G401 (cell line): ENCODE results near the gene IQGAP3. TPM values are rescaled to one million over a fixed set of nuclear protein-coding genes. Genes with fewer than 3 reads are reported as not detected.
"Not testable (repeated sequence)": the region's sequence is repeated elsewhere in the genome, so short reads cannot be mapped to it uniquely, and the experiment has no call there.

Experiments
- DNase-seq: peaks from one replicate; pipeline ENCODE4 v3.0.0-alpha.2; 2015; ENCODE audit warnings: low spot score
- in situ Hi-C: cut with HindIII; loops from 2 replicates; pipeline ENCODE4 v1.10.0; 2016; ENCODE audit warnings: low sequenced_read_pairs, mixed read lengths
- total RNA-seq: library from RNA; depleted of rRNA; stranded (reverse); fragments of >200 nt; shearing (Covaris generic); gene quantifications from 2 replicates; pipeline ENCODE4 v1.2.3, GENCODE V29; 2014

IQGAP3 gene
- total RNA-seq, 1 experiment from 2014 or later = 16.9 TPM

DNA sequence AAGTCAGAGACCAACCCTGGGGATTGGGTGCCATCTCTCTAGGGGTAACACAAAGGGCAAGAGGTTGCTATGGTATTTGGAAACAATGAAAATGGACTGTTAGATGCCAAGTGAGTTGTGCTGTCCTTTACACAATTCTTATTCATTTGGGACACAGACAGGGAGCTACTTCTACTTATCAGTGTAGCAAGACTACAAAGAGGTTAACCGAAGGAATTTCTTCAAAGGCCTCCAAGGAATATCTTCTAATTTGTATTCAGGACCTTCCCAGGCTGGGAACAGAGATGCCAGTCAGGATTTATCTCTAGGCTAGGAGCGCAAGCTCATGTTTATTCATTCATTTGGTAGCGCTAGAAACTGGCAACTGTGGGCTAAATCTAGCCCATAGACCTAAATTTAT is 21.8 kb upstream of the IQGAP3 start:
- DNase-seq = no peak

DNA sequence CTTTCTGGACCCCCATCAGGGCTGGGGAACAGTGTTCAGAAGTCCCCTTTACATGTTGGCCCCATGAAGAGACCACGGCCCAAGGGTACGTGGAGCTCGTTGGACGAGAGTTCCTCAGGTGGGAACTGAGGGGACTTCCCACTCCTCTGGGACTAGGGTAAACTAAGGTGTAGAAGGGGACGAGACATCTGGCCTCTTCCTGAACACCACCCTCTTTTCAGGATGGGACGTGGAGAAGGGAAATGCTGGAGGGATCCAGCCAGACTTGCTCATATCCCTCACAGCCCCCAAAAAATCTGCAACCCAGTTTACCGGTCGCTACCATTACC is 21.3 kb upstream of the IQGAP3 start:
- DNase-seq = no peak
- in situ Hi-C loops = no loop called here

More for the DNA sequence above, 21.8 kb upstream of the IQGAP3 start:
- in situ Hi-C loops = no loop called here

DNA sequence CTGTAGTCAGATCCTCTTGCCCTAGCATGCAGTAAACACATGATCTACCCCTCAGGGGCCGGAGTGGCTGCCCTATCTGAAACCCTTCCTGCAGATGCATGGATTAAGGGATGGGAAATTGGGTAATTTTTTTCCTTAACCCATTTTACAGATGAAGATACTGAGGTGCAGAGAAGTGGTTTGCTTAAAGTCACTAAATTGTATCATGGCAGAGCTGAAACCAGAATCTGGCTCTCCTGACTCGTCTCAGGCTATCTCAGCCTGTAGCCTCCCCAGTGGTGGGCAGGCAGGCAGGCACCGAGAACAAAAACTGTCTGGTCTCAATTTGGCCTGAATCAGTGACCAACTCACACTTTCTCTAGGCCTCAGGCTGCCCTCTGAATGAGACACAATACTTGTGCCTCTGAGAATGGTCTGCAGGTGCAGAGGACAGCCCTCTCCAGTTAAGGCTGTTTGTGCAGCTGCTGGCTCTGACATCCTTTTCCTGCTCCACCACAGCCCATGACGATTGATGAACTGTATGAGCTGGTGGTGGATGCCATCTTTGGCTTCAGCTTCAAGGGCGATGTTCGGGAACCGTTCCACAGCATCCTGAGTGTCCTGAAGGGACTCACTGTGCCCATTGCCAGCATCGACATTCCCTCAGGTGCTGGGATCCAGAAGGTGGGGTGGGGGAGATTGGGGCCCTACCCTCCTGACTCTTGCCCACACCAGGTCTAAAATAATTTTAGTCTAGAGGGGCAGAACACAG is 20.7 kb upstream of the IQGAP3 start:
- DNase-seq = no peak
- in situ Hi-C loops = no loop called here

DNA sequence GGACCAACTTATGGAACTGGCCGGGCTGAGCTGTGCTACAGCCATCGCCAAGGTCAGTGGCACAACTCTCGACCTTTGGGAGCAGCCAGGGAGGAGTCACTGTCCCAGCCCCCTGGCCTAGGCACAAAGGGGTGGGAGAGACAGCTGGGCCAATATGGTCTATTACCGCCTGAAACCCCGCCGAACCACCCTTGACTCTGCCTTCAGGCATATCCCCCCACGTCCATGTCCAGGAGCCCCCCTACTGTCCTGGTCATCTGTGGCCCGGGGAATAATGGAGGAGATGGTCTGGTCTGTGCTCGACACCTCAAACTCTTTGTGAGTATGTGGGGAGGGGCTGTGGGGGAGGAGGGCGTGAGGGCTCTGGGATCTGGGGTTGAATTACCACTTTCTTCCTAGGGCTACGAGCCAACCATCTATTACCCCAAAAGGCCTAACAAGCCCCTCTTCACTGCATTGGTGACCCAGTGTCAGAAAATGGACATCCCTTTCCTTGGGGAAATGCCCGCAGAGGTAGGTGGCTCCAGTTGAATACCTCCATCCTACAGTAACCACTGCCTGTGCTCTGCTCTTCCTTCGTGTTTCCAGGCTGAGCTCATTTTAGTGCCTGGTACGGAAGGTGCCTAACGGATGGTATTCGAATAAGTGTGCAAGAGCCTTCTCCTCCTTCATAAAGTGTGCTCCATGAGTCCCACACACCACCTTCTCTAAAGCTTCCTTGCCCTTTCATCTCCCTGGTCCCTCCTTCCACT is 20.0 kb upstream of the IQGAP3 start:
- in situ Hi-C loops = no loop called here
- peak; percentile 7 for DNase-seq

DNA sequence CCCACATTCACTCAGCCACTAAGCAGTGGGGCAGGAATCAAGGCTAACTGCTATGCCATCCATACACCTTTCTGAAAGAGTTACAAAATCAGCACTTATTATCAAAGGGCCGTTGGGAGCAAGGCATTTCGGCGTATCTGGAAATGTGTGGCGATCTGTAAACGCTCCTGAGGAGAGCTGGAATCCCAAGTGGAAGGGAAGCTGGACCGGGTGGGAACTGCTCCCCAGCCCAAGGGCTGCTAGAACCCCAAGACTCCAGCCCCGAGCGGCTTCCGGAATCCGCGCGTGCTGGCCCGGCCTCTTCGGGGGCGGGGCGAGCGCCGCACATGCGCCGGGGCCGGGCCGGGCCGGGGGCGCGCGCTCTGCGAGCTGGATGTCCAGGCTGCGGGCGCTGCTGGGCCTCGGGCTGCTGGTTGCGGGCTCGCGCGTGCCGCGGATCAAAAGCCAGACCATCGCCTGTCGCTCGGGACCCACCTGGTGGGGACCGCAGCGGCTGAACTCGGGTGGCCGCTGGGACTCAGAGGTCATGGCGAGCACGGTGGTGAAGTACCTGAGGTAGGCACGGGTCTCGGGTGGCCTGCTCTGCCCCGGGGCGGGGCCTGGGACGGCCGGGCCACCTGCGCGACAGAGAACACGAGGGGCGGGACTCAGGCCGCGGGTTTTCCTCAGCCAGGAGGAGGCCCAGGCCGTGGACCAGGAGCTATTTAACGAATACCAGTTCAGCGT is 19.2 kb upstream of the IQGAP3 start, which contains the start of gene NAXE:
Gene NAXE (plus strand): TSS at position 345 of the 726 bp plus-strand sequence. CDS start 29 bp downstream, at position 374.
- peak; percentile 80 for DNase-seq
- in situ Hi-C loops = no loop called here

DNA sequence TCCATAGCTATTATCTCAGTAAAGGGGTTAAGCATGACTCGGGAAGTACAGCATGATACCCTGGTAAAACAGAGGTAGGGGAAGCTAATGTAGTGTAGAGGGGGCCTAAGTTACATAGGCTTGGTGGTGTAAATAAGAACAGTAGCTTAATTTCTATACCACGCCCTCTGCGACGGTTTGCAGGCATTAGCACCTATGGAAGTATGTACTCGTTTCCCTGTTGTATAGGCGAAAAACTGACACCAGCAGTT is 18.7 kb upstream of the IQGAP3 start:
- in situ Hi-C loops = no loop called here
- no peak for DNase-seq

DNA sequence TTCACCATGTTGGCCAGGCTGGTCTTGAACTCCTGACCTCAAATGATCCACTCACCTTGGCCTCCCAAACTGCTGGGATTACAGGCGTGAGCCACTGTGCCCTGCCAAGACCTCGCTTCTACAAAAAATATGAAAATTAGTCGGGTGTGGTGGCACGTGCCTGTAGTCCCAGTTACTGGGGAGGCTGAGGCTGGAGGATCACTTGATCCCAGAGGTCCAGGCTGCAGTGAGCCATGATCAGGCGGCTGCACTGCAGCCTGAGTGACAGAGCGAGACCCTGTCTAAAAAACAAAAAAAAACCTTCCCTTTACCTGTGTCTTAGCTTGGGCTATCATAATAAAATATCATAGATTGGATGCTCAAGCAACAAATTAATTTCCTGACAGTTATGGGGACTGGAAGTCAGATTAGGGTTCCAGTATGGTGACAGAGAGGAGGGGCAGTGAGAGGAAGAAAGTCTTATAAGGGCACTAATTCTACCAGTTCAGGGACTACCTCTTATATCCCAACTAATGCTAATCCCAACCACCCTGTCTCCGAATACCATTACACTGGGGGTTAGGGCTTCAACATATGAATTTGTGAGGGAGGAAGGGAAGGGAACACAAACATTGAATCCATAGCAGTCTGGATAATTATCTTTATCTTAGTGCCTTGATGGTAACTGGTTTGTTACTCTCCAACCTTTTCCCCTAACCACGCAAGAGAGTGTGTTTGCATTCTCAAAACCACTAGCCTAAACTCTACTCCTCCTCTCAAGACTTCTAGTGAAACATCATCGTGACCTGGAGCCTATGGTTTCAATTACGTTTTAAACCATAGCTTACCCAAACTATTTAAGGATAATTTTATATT is 18.2 kb upstream of the IQGAP3 start:
- no peak for DNase-seq
- in situ Hi-C loops = no loop called here

DNA sequence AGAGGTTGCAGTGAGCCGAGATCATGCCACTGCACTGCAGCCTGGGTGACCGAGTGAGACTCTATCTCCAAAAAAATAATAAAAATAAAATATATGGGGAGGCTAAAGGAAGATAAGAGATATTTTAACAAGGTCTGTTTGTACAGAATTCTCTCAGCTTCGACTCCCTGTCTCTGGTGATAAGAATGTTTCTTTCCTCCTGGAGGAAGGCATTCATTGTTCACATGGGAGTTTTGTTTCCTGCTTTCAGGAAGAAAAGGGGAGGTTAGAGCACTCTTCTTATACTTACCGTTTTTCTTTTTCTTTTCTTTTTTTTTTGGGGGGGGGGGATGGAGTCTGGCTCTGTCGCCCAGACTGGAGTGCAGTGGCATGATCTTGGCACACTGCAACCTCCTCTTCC is 17.2 kb upstream of the IQGAP3 start:
- in situ Hi-C loops = no loop called here
- no peak for DNase-seq

DNA sequence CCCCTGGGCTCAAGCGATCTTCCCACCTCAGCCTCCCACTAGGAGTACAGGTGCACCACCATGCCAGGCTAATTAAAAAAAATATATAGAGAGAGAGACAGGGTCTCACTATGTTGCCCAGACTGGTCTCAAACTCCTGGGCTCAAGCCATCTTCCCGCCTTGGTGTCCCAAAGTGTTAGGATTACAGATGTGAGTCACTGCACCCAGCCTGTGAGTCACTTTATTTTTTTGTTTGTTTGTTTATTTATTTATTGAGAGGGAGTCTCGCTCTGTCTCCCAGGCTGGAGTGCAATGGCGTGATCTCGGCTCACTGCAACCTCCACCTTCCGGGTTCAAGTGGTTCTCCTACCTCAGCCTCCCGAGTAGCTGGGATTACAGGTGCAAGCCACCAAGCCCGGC is 15.6 kb upstream of the IQGAP3 start:
- DNase-seq, in situ Hi-C loops: not testable (repeated sequence)

DNA sequence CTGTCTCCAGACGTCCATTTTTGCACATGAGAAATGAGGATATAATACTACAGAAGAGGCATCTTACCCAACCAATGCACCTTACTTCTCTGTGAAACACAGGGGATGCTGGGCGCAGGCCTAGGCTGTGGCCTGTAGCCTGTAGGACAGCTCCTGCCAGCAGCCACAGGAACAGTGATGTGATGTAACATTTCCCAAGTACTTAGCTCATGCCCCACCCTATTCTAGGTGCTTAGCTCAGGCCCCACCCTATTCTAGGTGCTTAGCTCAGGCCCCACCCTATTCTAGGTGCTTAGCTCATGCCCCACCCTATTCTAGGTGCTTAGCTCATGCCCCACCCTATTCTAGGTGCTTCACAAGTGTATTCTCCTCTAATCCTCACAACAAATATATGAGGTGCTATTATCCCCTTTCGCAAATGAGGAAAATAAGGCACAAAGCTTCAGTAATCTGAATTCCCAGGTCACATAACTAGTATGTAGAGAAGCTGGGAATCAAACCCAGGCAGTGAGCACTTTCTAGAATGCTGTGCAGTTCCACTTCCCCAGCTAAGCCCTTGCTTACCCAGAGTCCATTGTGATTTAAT is 14.6 kb upstream of the IQGAP3 start:
- in situ Hi-C loops = no loop called here
- DNase-seq = no peak

DNA sequence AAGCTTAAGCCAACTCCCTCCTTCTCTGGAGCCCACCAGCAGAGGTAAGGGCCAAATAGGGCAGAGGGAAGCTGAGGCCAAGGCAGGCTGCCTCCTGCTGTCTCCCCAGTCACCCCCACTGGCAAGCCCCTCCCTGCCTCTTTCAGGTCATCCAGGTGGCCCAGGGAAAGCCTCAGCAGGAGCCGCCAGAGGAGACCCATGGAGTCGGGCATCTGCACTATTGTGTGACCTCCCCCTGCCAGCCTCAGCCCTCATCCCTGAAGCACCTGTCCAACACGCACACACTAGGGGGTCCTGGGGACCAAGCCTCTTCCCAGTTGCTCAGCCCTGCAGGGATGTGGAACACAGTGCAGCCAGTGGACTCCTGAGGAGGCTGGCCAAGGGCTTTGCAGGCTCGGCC is 14.0 kb upstream of the IQGAP3 start:
- no peak for DNase-seq
- in situ Hi-C loops = no loop called here

DNA sequence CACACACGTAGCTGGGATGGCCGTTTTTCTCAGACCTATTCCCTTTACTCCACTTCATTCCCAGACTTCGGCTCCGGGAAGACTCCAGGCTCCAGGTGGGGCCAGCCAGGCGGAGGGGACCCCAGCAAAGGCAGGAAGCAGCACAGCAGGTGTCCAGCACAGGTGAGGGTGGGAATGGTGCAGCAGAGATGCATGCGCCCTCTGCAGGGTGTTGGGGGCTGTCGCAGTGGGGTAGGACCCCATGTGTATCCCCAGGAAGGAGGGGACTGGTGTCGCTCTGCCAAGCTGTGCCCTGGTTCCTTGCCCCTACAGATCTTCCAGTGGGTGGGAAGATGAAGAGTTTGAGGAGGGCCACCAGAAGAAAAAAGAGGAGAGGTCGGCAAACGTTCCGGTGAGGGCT is 12.4 kb upstream of the IQGAP3 start:
- no peak for DNase-seq

DNA sequence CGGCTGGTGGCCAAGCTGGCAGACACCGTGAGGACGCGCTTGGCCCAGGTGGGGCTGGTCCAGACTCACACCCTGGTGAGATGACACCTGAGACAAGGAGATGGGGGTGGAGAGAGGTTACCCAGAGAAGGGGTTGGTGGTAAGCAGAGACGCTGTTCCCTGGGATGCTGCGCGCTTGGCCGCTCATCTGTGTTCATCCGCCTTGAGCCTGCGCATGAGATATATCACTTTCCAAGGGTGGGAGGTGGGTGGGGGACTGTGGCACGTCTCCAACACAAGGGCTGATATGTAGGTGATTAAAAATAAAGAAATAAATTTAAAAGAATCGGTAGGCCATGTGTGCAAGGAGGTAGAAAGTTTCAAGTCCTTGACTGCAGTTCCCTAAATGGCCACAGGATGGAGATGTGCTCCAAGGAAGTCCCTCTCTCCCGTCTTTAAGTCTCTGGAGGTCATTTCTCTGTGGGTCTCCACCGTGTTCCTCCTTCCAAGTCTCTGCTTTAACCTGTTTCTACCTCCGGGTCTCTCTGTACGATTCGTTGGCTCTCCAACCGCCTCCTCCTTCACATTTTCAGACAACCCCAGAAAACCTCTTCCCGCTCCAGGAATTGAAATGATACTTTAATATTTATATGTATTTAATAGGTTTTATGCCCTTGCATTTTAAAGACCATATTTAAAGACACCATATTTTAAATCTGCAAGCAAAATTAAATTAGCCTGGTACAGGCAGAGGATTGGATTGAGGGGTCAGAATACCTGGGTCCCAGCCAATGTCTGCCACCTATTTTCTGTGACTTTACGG is 11.7 kb upstream of the IQGAP3 start:
- in situ Hi-C loops = no loop called here
- DNase-seq = peak; percentile 91

More for the DNA sequence above, 12.4 kb upstream of the IQGAP3 start:
- in situ Hi-C loops = no loop called here

DNA sequence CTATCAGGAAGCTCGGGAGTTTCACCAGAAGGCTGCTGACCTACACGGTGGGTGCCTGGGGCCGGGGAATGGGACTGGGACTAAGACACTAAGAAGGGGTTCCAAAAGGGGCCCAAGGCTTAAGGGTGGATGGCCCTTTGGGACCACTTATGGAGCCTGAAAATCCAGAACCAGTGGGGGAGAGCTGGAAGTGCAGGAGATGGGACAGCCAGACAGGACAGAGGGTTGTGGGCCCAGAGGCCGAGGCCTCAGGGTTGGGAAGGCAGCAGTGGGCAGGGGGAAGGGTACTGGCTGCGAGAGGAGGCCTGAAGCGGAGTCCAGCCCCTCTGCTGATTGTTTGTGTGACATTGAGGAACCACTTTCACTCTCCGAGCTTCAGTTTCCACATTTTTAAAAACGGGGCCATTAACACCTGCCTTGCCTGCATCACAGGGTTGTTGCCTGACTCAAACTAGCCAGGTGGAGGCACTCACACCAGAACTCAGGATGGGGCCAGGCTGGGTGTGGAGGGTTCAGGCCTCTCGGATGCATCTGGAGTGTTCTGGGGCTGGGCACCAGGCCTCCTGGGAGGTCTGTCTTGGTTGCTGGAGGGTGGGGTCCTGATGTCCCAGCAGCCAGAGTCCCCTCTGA is 10.1 kb upstream of the IQGAP3 start:
- in situ Hi-C loops = no loop called here
- no peak for DNase-seq

DNA sequence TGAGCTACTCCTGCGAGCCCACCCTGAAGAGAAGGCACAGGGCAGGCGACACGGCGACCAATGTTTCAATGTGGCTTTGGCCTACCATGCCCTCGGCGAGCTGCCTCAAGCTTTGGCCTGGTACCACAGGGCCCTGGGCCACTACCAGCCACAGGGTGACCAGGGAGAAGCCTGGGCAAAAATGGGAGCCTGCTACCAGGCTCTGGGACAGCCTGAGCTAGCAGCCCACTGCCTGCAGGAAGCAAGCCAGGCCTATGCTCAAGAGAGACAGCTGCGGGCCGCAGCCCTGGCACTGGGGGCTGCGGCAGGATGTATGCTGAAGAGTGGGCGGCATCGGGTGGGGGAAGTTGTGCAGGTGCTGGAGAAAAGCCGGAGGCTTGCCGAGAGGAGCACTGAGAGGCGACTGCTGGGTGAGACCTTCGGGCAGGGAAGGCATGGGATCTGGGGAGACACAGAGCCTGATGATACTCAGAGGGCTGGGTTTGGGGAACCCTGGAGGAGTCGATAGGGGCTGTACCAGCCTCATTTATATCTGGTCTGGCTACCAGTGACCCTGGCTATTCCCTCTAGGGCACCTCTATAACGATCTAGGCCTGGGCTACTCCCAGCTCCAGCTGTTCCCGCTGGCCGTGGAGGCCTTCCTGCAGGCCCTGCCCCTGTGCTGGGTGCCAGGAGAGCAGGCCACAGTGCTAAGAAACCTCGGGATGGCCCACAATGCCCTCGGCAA is 9.5 kb upstream of the IQGAP3 start:
- in situ Hi-C loops = no loop called here
- no peak for DNase-seq

DNA sequence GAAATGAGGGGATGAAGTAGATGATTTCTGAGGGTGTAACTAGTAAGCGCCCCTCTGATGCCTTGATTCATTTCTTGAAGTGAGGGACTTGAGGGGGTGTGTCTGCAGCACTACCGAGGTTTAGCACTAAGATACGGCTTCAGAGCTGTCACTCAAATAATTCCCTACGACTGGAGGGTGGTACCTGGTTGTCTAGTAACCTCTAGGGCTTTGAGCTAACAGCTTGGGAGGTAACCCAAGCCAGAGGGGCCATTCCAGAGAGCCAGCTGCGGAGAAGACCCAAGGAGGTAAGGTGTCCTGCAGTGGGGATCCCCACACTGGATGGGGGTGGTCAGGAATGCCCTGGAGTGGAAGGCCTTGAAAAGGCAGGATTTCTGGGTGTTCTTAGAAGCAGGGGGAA is 7.1 kb upstream of the IQGAP3 start, which contains the start of gene TTC24:
Gene TTC24 (plus strand): TSS at position 252 of the 400 bp plus-strand sequence. CDS start 1,642 bp downstream, outside the sequence.
- DNase-seq = no peak
- in situ Hi-C loops = no loop called here

DNA sequence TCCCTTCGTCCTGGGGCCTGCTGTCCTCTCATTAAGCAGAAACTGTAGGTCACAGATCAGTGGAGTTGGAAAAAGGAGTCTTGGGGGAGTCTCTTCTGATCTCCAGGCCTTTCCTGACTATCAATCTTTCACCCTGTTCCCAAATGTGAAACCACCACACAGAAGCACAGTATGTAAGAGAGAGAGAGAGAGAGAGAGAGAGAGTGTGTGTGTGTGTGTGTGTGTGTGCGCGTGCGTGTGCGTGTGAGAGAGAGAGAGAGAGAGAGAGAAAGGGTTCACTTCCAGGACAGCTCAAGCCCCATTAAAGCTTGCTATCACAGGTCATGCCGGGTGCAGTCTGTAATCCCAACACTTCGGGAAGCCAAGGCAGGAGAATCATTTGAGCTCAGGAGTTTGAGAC is 5.7 kb upstream of the IQGAP3 start:
- DNase-seq = no peak

More for the DNA sequence above, 5.7 kb upstream of the IQGAP3 start:
- in situ Hi-C loops = no loop called here
